Breast epithelium (tissue), 4 donors: ENCODE results near the gene ADIPOR2. TPM values are rescaled to one million over a fixed set of nuclear protein-coding genes. Genes with fewer than 3 reads are reported as not detected.

Experiments
- DNase-seq, 2 donors: peaks; one replicate each; pipeline ENCODE4 v3.0.0-alpha.2; 2019; ENCODE audit warnings: low spot score in 2 of 2
- H3K27ac ChIP-seq, 2 donors: fragments of 200-600 bp; sonication (generic) in 1 of 2; one replicate each; pipeline ENCODE4 v1.5.1; 2016 to 2019; ENCODE audit warnings: mild to moderate bottlenecking in 1 of 2
- H3K27me3 ChIP-seq, 2 donors: fragments of 200-600 bp; sonication (generic) in 1 of 2; one replicate each; pipeline versions ENCODE4 v1.5.1 to v1.6.0; 2017 to 2019; ENCODE audit warnings: control low read depth in 1 of 2, mild to moderate bottlenecking in 1 of 2
- H3K36me3 ChIP-seq: fragments of 200-600 bp; one replicate; pipeline ENCODE4 v1.5.1; 2019
- H3K4me1 ChIP-seq, 2 donors: fragments of 200-600 bp; sonication (generic); one replicate each; pipeline ENCODE4 v1.5.1; 2016 to 2019; ENCODE audit warnings: control low read depth in 1 of 2
- H3K4me3 ChIP-seq, 3 donors: fragments of 200-600 bp; sonication (generic); 1 replicate in 2 of 3; 2 replicates in 1 of 3; pipeline ENCODE4 v1.5.1; 2016 to 2019; ENCODE audit warnings: mild to moderate bottlenecking in 3 of 3, moderate library complexity in 2 of 3
- H3K9me3 ChIP-seq, 2 donors: fragments of 200-600 bp; sonication (generic) in 1 of 2; one replicate each; pipeline ENCODE4 v1.5.1; 2016 to 2019; ENCODE audit warnings: control low read depth in 1 of 2
- CTCF ChIP-seq, 3 donors: fragments of 450-650 bp; IDR thresholded peaks; one replicate each; pipeline ENCODE4 v1.5.1; 2016 to 2017; ENCODE audit warnings: antibody characterized with exemption in 3 of 3, mild to moderate bottlenecking in 3 of 3, moderate library complexity in 3 of 3
- POLR2A ChIP-seq: fragments of 450-650 bp; IDR thresholded peaks from one replicate; pipeline ENCODE4 v1.6.1; 2016; ENCODE audit warnings: antibody characterized with exemption, mild to moderate bottlenecking, moderate library complexity
- POLR2AphosphoS5 ChIP-seq, 3 donors: sonication (generic); formaldehyde crosslinking; IDR thresholded peaks; one replicate each; pipeline ENCODE4 v1.6.1; 2017; ENCODE audit warnings: antibody characterized with exemption in 3 of 3
- intact Hi-C: fragments of 100-400 bp; cut with DNase I; formaldehyde crosslinking; loops from one replicate; pipeline ENCODE4 v1.15.1; 2023; ENCODE audit warnings: low total_unique reads
- total RNA-seq, 3 donors: library from RNA; depleted of rRNA; stranded (reverse); fragments of >200 nt; gene quantifications; one replicate each; pipeline ENCODE4 v1.1.0, GENCODE V29; 2016

Gene ADIPOR2
- total RNA-seq, 3 donors from 2014 or later, result 44.3 to 58.2 (median 48.8) TPM

- intact Hi-C loops, result loop anchor here (5.0 kb wide), 1 partner anchor 145 kb away; no protein-coding TSS in a partner anchor
These were observed 38.9 kb upstream of the ADIPOR2 start for GRCh38 chr12:1651946-1652345.

GRCh38 chr12:1655225-1655788, 35.6 kb upstream of the ADIPOR2 start:
- Histone ChIP-seq H3K9me3 (no peaks in the 10 kb centered on the region), H3K27ac (no peak overlapping the region), H3K27me3 (no peaks in the 10 kb centered on the region), H3K4me1 (no peaks in the 10 kb centered on the region), H3K36me3 (no peaks in the 10 kb centered on the region), H3K4me3 (no peak overlapping the region)
- no peak for DNase-seq
- no peak for TF ChIP-seq CTCF (IDR thresholded peaks at IDR 0.05)
- no peak for TF ChIP-seq POLR2A
- TF ChIP-seq POLR2AphosphoS5 (IDR thresholded peaks at IDR 0.05), result no peak
- intact Hi-C loops, result no loop called here

More at GRCh38 chr12:1651946-1652345, 38.9 kb upstream of the ADIPOR2 start:
- no peak for DNase-seq
- H3K4me1 ChIP-seq, result no peaks in the 10 kb centered on the region
- H3K27ac ChIP-seq, result no peak overlapping the region
- no peak for TF ChIP-seq POLR2AphosphoS5 (IDR thresholded peaks at IDR 0.05)
- TF ChIP-seq CTCF (IDR thresholded peaks at IDR 0.05), result no peak
- TF ChIP-seq POLR2A, result no peak
- no peaks in the 10 kb centered on the region for H3K36me3 ChIP-seq
- H3K4me3 ChIP-seq, result no peak overlapping the region
- no peaks in the 10 kb centered on the region for H3K9me3 ChIP-seq
- H3K27me3 ChIP-seq, result no peaks in the 10 kb centered on the region

GRCh38 chr12:1656902-1657301, 34.0 kb upstream of the ADIPOR2 start:
- Histone ChIP-seq H3K27ac (no peak overlapping the region), H3K4me1 (no peaks in the 10 kb centered on the region)
- no peak for DNase-seq

GRCh38 chr12:1657688-1658087, 33.2 kb upstream of the ADIPOR2 start:
- TF ChIP-seq CTCF (IDR thresholded peaks at IDR 0.05) (no peak), POLR2A (no peak)
- H3K27ac ChIP-seq, result peak overlapping the region in 1 of 2 donors; percentile 7
- H3K27me3 ChIP-seq, result no peaks in the 10 kb centered on the region
- H3K9me3 ChIP-seq, result no peaks in the 10 kb centered on the region
- no peak for DNase-seq
- H3K4me1 ChIP-seq, result no peaks in the 10 kb centered on the region
- H3K4me3 ChIP-seq, result no peak overlapping the region
- no peaks in the 10 kb centered on the region for H3K36me3 ChIP-seq
- intact Hi-C loops, result no loop called here

More at GRCh38 chr12:1656902-1657301, 34.0 kb upstream of the ADIPOR2 start:
- intact Hi-C loops, result no loop called here
- TF ChIP-seq POLR2AphosphoS5 (IDR thresholded peaks at IDR 0.05), result no peak
- TF ChIP-seq CTCF (IDR thresholded peaks at IDR 0.05), result no peak
- no peak overlapping the region for H3K4me3 ChIP-seq
- H3K36me3 ChIP-seq, result no peaks in the 10 kb centered on the region
- no peaks in the 10 kb centered on the region for H3K9me3 ChIP-seq
- H3K27me3 ChIP-seq, result no peaks in the 10 kb centered on the region

GRCh38 chr12:1660304-1661187, 30.3 kb upstream of the ADIPOR2 start:
- intact Hi-C loops, result no loop called here
- no peaks in the 10 kb centered on the region for H3K27me3 ChIP-seq
- no peaks in the 10 kb centered on the region for H3K36me3 ChIP-seq
- no peaks in the 10 kb centered on the region for H3K4me1 ChIP-seq
- peak overlapping the region; percentile 78 to 93 for H3K27ac ChIP-seq
- peak; percentile 60 to 89 for DNase-seq
- TF ChIP-seq POLR2AphosphoS5 (IDR thresholded peaks at IDR 0.05), result peak; percentile 55 to 82 (median 70)
- no peak for TF ChIP-seq POLR2A
- peak overlapping the region in 1 of 3 donors; percentile 11 for H3K4me3 ChIP-seq
- no peaks in the 10 kb centered on the region for H3K9me3 ChIP-seq
